B cell (primary cell): ENCODE results near the gene TEX14.
"Not testable (repeated sequence)": the region's sequence is repeated elsewhere in the genome, so short reads cannot be mapped to it uniquely, and the experiment has no call there.

Experiments used
- CTCF ChIP-seq: fragments of 200-600 bp; IDR thresholded peaks from one replicate; pipeline ENCODE4 v1.8.0; 2022; ENCODE audit warnings: antibody characterized with exemption, mild to moderate bottlenecking
- EZH2 ChIP-seq: IDR thresholded peaks from 2 replicates; pipeline ENCODE4 v1.6.1; 2012; ENCODE audit warnings: borderline replicate concordance, low read depth, mild to moderate bottlenecking, moderate library complexity, low read length; ENCODE audit not compliant: insufficient read depth, poor library complexity, severe bottlenecking

- TF ChIP-seq CTCF, EZH2: not testable (repeated sequence)
These were observed 7.4 kb downstream of the TEX14 start for GRCh38 chr17:58684462-58684861.
